Stimulated activated CD4-positive, alpha-beta T cell treated with anti-CD3 and anti-CD28 coated beads, TNF-alpha, amount 100 ng/mL, for 24 hours (primary cell): ENCODE measurements around the gene TMEM8B.

ENCODE experiments used
- DNase-seq, 3 experiments: peaks; one replicate each; pipeline ENCODE4 v3.0.0-alpha.2; 2020; ENCODE audit warnings: low read depth in 3 of 3

TMEM8B gene

GRCh38 chr9:35841645-35841900, 12.5 kb downstream of the TMEM8B start:
- DNase-seq: no peak

- no peak for DNase-seq
Observed at GRCh38 chr9:35842020-35842745, 13.2 kb downstream of the TMEM8B start.

GRCh38 chr9:35842795-35843194, 13.8 kb downstream of the TMEM8B start:
- DNase-seq: no peak

- no peak for DNase-seq
Observed at GRCh38 chr9:35844628-35845270, 15.7 kb downstream of the TMEM8B start.

GRCh38 chr9:35845824-35846771, 17.1 kb downstream of the TMEM8B start:
- no peak for DNase-seq

- DNase-seq: peak in 1 of 3 experiments; percentile 24
Observed at GRCh38 chr9:35847792-35848572, 19.0 kb downstream of the TMEM8B start.

- no peak for DNase-seq
Observed at GRCh38 chr9:35852267-35852815, 23.3 kb downstream of the TMEM8B start.

- DNase-seq: no peak
Observed at GRCh38 chr9:35852876-35853865, 24.1 kb downstream of the TMEM8B start.

- DNase-seq: no peak
Observed at GRCh38 chr9:35854091-35854762, 25.2 kb downstream of the TMEM8B start.

- DNase-seq: no peak
Observed at GRCh38 chr9:35856206-35856605, 27.2 kb downstream of the TMEM8B start.

GRCh38 chr9:35856882-35857281, 27.9 kb downstream of the TMEM8B start:
- no peak for DNase-seq

- no peak for DNase-seq
Observed at GRCh38 chr9:35858458-35858857, 29.4 kb downstream of the TMEM8B start.

- no peak for DNase-seq
Observed at GRCh38 chr9:35859310-35859989, 30.4 kb downstream of the TMEM8B start.

GRCh38 chr9:35859990-35860339, 30.9 kb downstream of the TMEM8B start:
- DNase-seq: no peak

- DNase-seq: no peak
Observed at GRCh38 chr9:35861161-35861897, 32.3 kb downstream of the TMEM8B start.

GRCh38 chr9:35862328-35862727, 33.3 kb downstream of the TMEM8B start:
- no peak for DNase-seq

GRCh38 chr9:35863583-35863982, 34.6 kb downstream of the TMEM8B start:
- no peak for DNase-seq

GRCh38 chr9:35864695-35865255, 35.7 kb downstream of the TMEM8B start:
- no peak for DNase-seq
